Neural cell (in vitro differentiated cells): ENCODE measurements around the gene LIMCH1. TPM values are rescaled to one million over a fixed set of nuclear protein-coding genes. Genes with fewer than 3 reads are reported as not detected.

Source experiments
- H2AFZ ChIP-seq: fragments of 200-600, 300-800 bp; sonication (generic), shearing (Covaris generic); 2 replicates; pipeline ENCODE4 v1.6.0; 2014; ENCODE audit warnings: low read depth, mild to moderate bottlenecking, antibody characterized with exemption, low read length, moderate library complexity
- H3F3A ChIP-seq: fragments of 200-600 bp; shearing (Covaris generic); 2 replicates; pipeline ENCODE4 v1.6.1; 2016; ENCODE audit warnings: mild to moderate bottlenecking, moderate library complexity, mixed read lengths, antibody characterized with exemption, low read length; ENCODE audit not compliant: insufficient read depth, poor library complexity, severe bottlenecking
- H3K27ac ChIP-seq: fragments of 200-600, 300-800 bp; sonication (generic), shearing (Covaris generic); 2 replicates; pipeline ENCODE4 v1.5.1; 2014; ENCODE audit warnings: mild to moderate bottlenecking, low read length, moderate library complexity
- H3K27me3 ChIP-seq: fragments of 300-800, 200-600 bp; sonication (generic), shearing (Covaris generic); 2 replicates; pipeline ENCODE4 v1.6.0; 2014; ENCODE audit warnings: mild to moderate bottlenecking, low read depth, low read length, moderate library complexity; ENCODE audit not compliant: insufficient read depth
- H3K36me3 ChIP-seq: fragments of 300-800, 200-600 bp; sonication (generic), shearing (Covaris generic); 2 replicates; pipeline ENCODE4 v1.5.1; 2014; ENCODE audit warnings: mild to moderate bottlenecking, antibody characterized with exemption, low read length, moderate library complexity; ENCODE audit not compliant: insufficient read depth
- H3K4me2 ChIP-seq: fragments of 300-800, 200-600 bp; sonication (generic), shearing (Covaris generic); 2 replicates; pipeline ENCODE4 v1.6.0; 2014; ENCODE audit warnings: mild to moderate bottlenecking, low read length
- H3K4me3 ChIP-seq: fragments of 300-800, 200-600 bp; sonication (generic), shearing (Covaris generic); 2 replicates; pipeline ENCODE4 v1.5.1; 2014; ENCODE audit warnings: mild to moderate bottlenecking, low read length, moderate library complexity
- H3K79me2 ChIP-seq: fragments of 200-600 bp; shearing (Covaris generic); replicated peaks from 2 replicates; pipeline ENCODE4 v1.6.0; 2014; ENCODE audit warnings: mild to moderate bottlenecking, low read length, moderate library complexity; ENCODE audit not compliant: insufficient read depth
- H3K9ac ChIP-seq: fragments of 300-800, 200-600 bp; sonication (generic), shearing (Covaris generic); 2 replicates; pipeline ENCODE4 v1.6.1; 2016; ENCODE audit warnings: mild to moderate bottlenecking, low read length, mixed read lengths
- H3K9me2 ChIP-seq: fragments of 200-600 bp; shearing (Covaris generic); 2 replicates; pipeline ENCODE4 v1.6.1; 2016; ENCODE audit warnings: mild to moderate bottlenecking, low read length, mixed read lengths; ENCODE audit not compliant: insufficient read depth
- H3K9me3 ChIP-seq: fragments of 200-600, 300-800 bp; sonication (generic), shearing (Covaris generic); 2 replicates; pipeline ENCODE4 v1.6.1; 2016; ENCODE audit warnings: mild to moderate bottlenecking, mixed run types, low read length, moderate library complexity, mixed read lengths
- H4K20me1 ChIP-seq: fragments of 200-600 bp; shearing (Covaris generic); 2 replicates; pipeline ENCODE4 v1.6.1; 2016; ENCODE audit warnings: mild to moderate bottlenecking, mixed run types; ENCODE audit not compliant: insufficient read depth
- CTCF ChIP-seq: fragments of 450-650 bp; IDR thresholded peaks from 2 replicates; pipeline ENCODE4 v1.5.1; 2014; ENCODE audit warnings: antibody characterized with exemption, mild to moderate bottlenecking, moderate library complexity; ENCODE audit not compliant: poor library complexity, severe bottlenecking
- EP300 ChIP-seq: fragments of 450-650 bp; conservative IDR thresholded peaks from 2 replicates; pipeline ENCODE4 v1.6.1; 2014; ENCODE audit warnings: antibody characterized with exemption, mild to moderate bottlenecking, moderate library complexity; ENCODE audit not compliant: poor library complexity, severe bottlenecking
- EZH2 ChIP-seq: fragments of 200-600, 300-800 bp; shearing (Covaris generic), sonication (generic); IDR thresholded peaks from 2 replicates; pipeline ENCODE4 v1.6.1; 2014; ENCODE audit warnings: antibody characterized with exemption, low read length, borderline replicate concordance, mild to moderate bottlenecking; ENCODE audit not compliant: insufficient read depth, poor library complexity, severe bottlenecking
- MXI1 ChIP-seq: fragments of 450-650 bp; conservative IDR thresholded peaks from 2 replicates; pipeline ENCODE4 v1.6.1; 2014; ENCODE audit warnings: antibody characterized with exemption, mild to moderate bottlenecking; ENCODE audit not compliant: poor library complexity, severe bottlenecking
- POLR2AphosphoS5 ChIP-seq: IDR thresholded peaks from 2 replicates; pipeline ENCODE4 v1.6.1; 2012
- RAD21 ChIP-seq: fragments of 450-650 bp; conservative IDR thresholded peaks from 2 replicates; pipeline ENCODE4 v1.6.1; 2014; ENCODE audit warnings: antibody characterized with exemption, mild to moderate bottlenecking, moderate library complexity
- SMC3 ChIP-seq: fragments of 450-650 bp; conservative IDR thresholded peaks from 2 replicates; pipeline ENCODE4 v1.6.1; 2014; ENCODE audit warnings: antibody characterized with exemption, mild to moderate bottlenecking, moderate library complexity; ENCODE audit not compliant: poor library complexity
- TAF1 ChIP-seq: IDR thresholded peaks from 2 replicates; pipeline ENCODE4 v1.6.1; 2012; ENCODE audit warnings: low read depth
- polyA plus RNA-seq: library from polyadenylated mRNA; depleted of rRNA; stranded (reverse); fragments of >200 nt; gene quantifications from 2 replicates; pipeline ENCODE4 v1.2.3, GENCODE V29; 2014
- TF ChIP-seq, protein P1 (sequence below): IDR thresholded peaks from 2 replicates; pipeline ENCODE4 v1.6.1; 2012; ENCODE audit warnings: borderline replicate concordance

The LIMCH1 gene
- polyA plus RNA-seq, 1 donor from 2014 or later, result 9.1 TPM

DNA sequence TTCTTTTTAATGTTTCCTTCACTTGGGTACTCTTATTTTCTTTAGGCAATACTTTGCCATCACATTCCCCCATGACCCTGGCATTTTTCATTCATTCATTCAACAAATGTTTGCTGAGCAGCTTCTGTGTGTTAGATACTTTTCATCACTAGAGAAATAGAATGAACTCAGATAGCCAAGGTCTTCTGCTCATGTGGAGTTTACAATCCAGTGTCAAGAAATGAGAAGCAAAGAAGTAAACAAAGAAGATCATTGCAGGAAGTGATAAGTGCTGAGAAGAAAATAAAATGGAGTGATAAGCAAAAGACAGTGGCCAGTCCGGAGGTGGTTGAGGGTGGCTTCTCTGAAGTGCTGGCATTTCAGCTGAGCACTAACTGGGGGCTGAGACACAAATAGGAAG lies 63.1 kb downstream of the LIMCH1 start:
- no peaks in the 10 kb centered on the region for H3K9me3 ChIP-seq
- no peaks in the 10 kb centered on the region for H4K20me1 ChIP-seq
- H3F3A ChIP-seq, result no peaks in the 10 kb centered on the region
- H3K4me3 ChIP-seq, result no peak overlapping the region
- no peaks in the 10 kb centered on the region for H3K27me3 ChIP-seq
- no peaks in the 10 kb centered on the region for H3K36me3 ChIP-seq
- no peak overlapping the region for H3K9ac ChIP-seq
- H2AFZ ChIP-seq, result no peak overlapping the region
- no peak overlapping the region for H3K4me2 ChIP-seq
- no peak overlapping the region for H3K27ac ChIP-seq
- H3K79me2 ChIP-seq, result no peaks in the 10 kb centered on the region
- H3K9me2 ChIP-seq, result no peaks in the 10 kb centered on the region
- no peak for TF ChIP-seq POLR2AphosphoS5
- TF ChIP-seq CTCF, result no peak
- no peak for TF ChIP-seq MXI1
- no peak for TF ChIP-seq EZH2
- no peak for TF ChIP-seq TAF1
- TF ChIP-seq, protein P1, sequence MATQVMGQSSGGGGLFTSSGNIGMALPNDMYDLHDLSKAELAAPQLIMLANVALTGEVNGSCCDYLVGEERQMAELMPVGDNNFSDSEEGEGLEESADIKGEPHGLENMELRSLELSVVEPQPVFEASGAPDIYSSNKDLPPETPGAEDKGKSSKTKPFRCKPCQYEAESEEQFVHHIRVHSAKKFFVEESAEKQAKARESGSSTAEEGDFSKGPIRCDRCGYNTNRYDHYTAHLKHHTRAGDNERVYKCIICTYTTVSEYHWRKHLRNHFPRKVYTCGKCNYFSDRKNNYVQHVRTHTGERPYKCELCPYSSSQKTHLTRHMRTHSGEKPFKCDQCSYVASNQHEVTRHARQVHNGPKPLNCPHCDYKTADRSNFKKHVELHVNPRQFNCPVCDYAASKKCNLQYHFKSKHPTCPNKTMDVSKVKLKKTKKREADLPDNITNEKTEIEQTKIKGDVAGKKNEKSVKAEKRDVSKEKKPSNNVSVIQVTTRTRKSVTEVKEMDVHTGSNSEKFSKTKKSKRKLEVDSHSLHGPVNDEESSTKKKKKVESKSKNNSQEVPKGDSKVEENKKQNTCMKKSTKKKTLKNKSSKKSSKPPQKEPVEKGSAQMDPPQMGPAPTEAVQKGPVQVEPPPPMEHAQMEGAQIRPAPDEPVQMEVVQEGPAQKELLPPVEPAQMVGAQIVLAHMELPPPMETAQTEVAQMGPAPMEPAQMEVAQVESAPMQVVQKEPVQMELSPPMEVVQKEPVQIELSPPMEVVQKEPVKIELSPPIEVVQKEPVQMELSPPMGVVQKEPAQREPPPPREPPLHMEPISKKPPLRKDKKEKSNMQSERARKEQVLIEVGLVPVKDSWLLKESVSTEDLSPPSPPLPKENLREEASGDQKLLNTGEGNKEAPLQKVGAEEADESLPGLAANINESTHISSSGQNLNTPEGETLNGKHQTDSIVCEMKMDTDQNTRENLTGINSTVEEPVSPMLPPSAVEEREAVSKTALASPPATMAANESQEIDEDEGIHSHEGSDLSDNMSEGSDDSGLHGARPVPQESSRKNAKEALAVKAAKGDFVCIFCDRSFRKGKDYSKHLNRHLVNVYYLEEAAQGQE, result no peak
- no peak for TF ChIP-seq RAD21
- TF ChIP-seq EP300, result no peak
- TF ChIP-seq SMC3, result no peak

GRCh38 chr4:41602113-41602512 lies 64.2 kb downstream of the LIMCH1 start:
- no peak for TF ChIP-seq EZH2
- TF ChIP-seq POLR2AphosphoS5, result no peak
- no peak for TF ChIP-seq TAF1
- TF ChIP-seq CTCF, result no peak
- no peak for TF ChIP-seq MXI1
- no peak for TF ChIP-seq RAD21
- TF ChIP-seq SMC3, result no peak
- TF ChIP-seq EP300, result no peak
- no peaks in the 10 kb centered on the region for H3K36me3 ChIP-seq
- no peak overlapping the region for H3K27ac ChIP-seq

More at GRCh38 chr4:41602113-41602512, 64.2 kb downstream of the LIMCH1 start:
- Histone ChIP-seq H3K79me2 (no peaks in the 10 kb centered on the region), H3K9ac (no peak overlapping the region), H3K4me2 (no peak overlapping the region), H4K20me1 (no peaks in the 10 kb centered on the region), H3K9me2 (no peaks in the 10 kb centered on the region), H3K4me3 (no peak overlapping the region), H2AFZ (no peak overlapping the region), H3K9me3 (no peaks in the 10 kb centered on the region), H3K27me3 (no peaks in the 10 kb centered on the region), H3F3A (no peaks in the 10 kb centered on the region)
